Measurements from ENCODE around the gene API5. TPM values are rescaled to one million over a fixed set of nuclear protein-coding genes. Genes with fewer than 3 reads are reported as not detected.

API5 gene
- total and polyA plus RNA-seq, 10 of the 15 experiments (the other 5 are each of a cell fraction or from before 2014, with no cell fraction given): 52.0 to 193 (median 106) TPM

DNA sequence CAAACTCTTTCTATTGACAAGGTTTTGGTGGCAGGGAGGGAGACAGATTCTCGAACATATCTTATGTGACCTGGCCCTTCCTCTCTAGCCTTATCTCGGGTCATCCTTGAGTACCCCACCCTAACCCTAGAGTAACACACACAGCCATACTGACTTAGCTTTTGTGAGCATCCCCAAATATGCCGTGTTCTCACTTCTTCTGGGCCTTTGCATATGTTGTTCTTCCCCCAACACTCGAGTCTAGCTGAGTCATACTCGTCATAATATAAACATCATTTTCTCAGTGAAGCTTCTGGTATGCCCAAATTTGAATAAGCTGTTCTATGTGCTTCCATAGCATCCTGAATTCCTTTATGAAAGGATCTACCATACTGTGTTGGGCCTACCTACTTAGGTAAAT is 54.9 kb downstream of the API5 start:
- Histone ChIP-seq H3K9me3 (replicated peaks; ENCODE audit: control insufficient read depth, insufficient read depth, low read length) (no peaks in the 10 kb centered on the region), H3K27me3 (replicated peaks in 1 of 2; ENCODE audit: control insufficient read depth in 2 of 2, insufficient read depth in 2 of 2, low read length in 1 of 2) (no peaks in the 10 kb centered on the region), H3K4me2 (ENCODE audit: control insufficient read depth, insufficient read depth) (peak overlapping the region; percentile 70; the same call in 1 of the 2 replicates), H2AFZ (ENCODE audit: control insufficient read depth, low read depth, low read length) (no peak overlapping the region), H3K4me3 (no peak overlapping the region), H3K9ac (ENCODE audit: control insufficient read depth, insufficient read depth, low read length) (no peak overlapping the region), H3K4me1 (ENCODE audit: control insufficient read depth, insufficient read depth, low read length) (peaks cover 20% of the 10 kb centered on the region), H3K36me3 (ENCODE audit: control insufficient read depth in 2 of 2, insufficient read depth in 2 of 2, low read length in 1 of 2) (peaks cover 0 to 4% of the 10 kb centered on the region in 2 experiments; a peak in 3 of 4 replicates), H3K79me2 (ENCODE audit: control insufficient read depth, insufficient read depth, low read length) (peaks cover 77% of the 10 kb centered on the region), H3K27ac (ENCODE audit: control insufficient read depth, insufficient read depth) (peak overlapping the region; percentile 66; the same call in 1 of the 2 replicates), H4K20me1 (ENCODE audit: control insufficient read depth, insufficient read depth) (0 out of 2 replicates have a peak, but pooled peaks cover 2% of the 10 kb centered on the region)
- DNase-seq (ENCODE audit: low read depth, low spot score) (no peak), ATAC-seq (peak; percentile 44), FAIRE-seq (no peak)
- POLR2A ChIA-PET: interaction anchor here (0.6 to 0.9 kb wide), 2 partner anchors 38 to 55 kb away, joined by 3 read pairs; no protein-coding TSS in a partner anchor
- intact Hi-C loops (cut with micrococcal nuclease; ENCODE audit: unreplicated experiment): no loop called here
- BruUV-seq (replicated peaks): no TSS peak
- TF ChIP-seq JUNB (IDR thresholded peaks at IDR 0.05) (0 out of 2 replicates have a peak, but pooled peaks have one; percentile 6), HDAC6 (IDR thresholded peaks at IDR 0.05; ENCODE audit: unreplicated experiment) (no peak)
- in situ Hi-C loops (cut with MboI): loop anchor here (10.0 to 25.0 kb wide), 2 partner anchors 318 to 1221 kb away; partner anchors contain the start of gene HSD17B12
- 42% methylated on average over 5 of the region's 5 CpGs for WGBS (ENCODE audit: insufficient coverage, insufficient replicate concordance, low lambda C conversion rate, missing lambda C conversion rate)
- CTCF ChIA-PET: interaction anchor here (0.6 to 2.0 kb wide), 4 partner anchors 9 to 1469 kb away, joined by 3 to 6 read pairs (median 4); partner anchors contain the start of gene API5
- RAD21 ChIA-PET (ENCODE audit: unreplicated experiment): interaction anchor here (0.5 kb wide), 1 partner anchor 13 kb away, joined by 3 read pairs; no protein-coding TSS in a partner anchor
- SMC1A ChIA-PET (ENCODE audit: uncharacterized antibody, unreplicated experiment): interaction anchor here (0.7 to 1.6 kb wide), 4 partner anchors 8 to 53 kb away, joined by 3 to 8 read pairs (median 3); partner anchors contain the start of gene TTC17

GRCh38 chr11:43367382-43368178 is 55.8 kb downstream of the API5 start:
- POLR2A ChIA-PET: interaction anchor here (0.6 to 2.0 kb wide), 4 partner anchors 9 to 485 kb away, joined by 3 to 19 read pairs (median 3); partner anchors contain the start of gene TTC17
- intact Hi-C loops (cut with micrococcal nuclease; ENCODE audit: unreplicated experiment): no loop called here
- Histone ChIP-seq H3K4me1 (ENCODE audit: control insufficient read depth, insufficient read depth, low read length) (peaks cover 20% of the 10 kb centered on the region), H3K27ac (ENCODE audit: control insufficient read depth, insufficient read depth) (peak overlapping the region; percentile 66), H3K4me2 (ENCODE audit: control insufficient read depth, insufficient read depth) (peak overlapping the region; percentile 32; the same call in 1 of the 2 replicates), H3K9me3 (replicated peaks; ENCODE audit: control insufficient read depth, insufficient read depth, low read length) (no peaks in the 10 kb centered on the region), H3K9ac (ENCODE audit: control insufficient read depth, insufficient read depth, low read length) (no peak overlapping the region), H3K4me3 (no peak overlapping the region), H2AFZ (ENCODE audit: control insufficient read depth, low read depth, low read length) (no peak overlapping the region), H4K20me1 (ENCODE audit: control insufficient read depth, insufficient read depth) (0 out of 2 replicates have a peak, but pooled peaks cover 2% of the 10 kb centered on the region), H3K27me3 (replicated peaks in 1 of 2; ENCODE audit: control insufficient read depth in 2 of 2, insufficient read depth in 2 of 2, low read length in 1 of 2) (no peaks in the 10 kb centered on the region), H3K36me3 (ENCODE audit: control insufficient read depth in 2 of 2, insufficient read depth in 2 of 2, low read length in 1 of 2) (peaks cover 0 to 4% of the 10 kb centered on the region in 2 experiments; a peak in 3 of 4 replicates), H3K79me2 (ENCODE audit: control insufficient read depth, insufficient read depth, low read length) (peaks cover 69% of the 10 kb centered on the region)
- DNase-seq (ENCODE audit: low read depth, low spot score) (peak; percentile 20), ATAC-seq (peak; percentile 74), FAIRE-seq (no peak)
- 17% methylated on average over 7 of the region's 7 CpGs for WGBS (ENCODE audit: insufficient coverage, insufficient replicate concordance, low lambda C conversion rate, missing lambda C conversion rate)
- SMC1A ChIA-PET (ENCODE audit: uncharacterized antibody, unreplicated experiment): interaction anchor here (1.1 to 1.6 kb wide), 4 partner anchors 8 to 54 kb away, joined by 3 to 8 read pairs (median 3); partner anchors contain the start of gene TTC17
- no TSS peak for BruUV-seq (replicated peaks)
- RAD21 ChIA-PET (ENCODE audit: unreplicated experiment): interaction anchor here (0.6 to 1.2 kb wide), 2 partner anchors 9 to 56 kb away, joined by 3 to 4 read pairs; partner anchors contain the start of genes API5 and TTC17
- CTCF ChIA-PET: interaction anchor here (0.6 to 1.5 kb wide), 4 partner anchors 9 to 55 kb away, joined by 3 to 6 read pairs (median 4); partner anchors contain the start of genes API5 and TTC17
- in situ Hi-C loops (cut with MboI): loop anchor here (10.0 to 25.0 kb wide), 2 partner anchors 317 to 1220 kb away; partner anchors contain the start of gene HSD17B12
- TF ChIP-seq, protein P1, sequence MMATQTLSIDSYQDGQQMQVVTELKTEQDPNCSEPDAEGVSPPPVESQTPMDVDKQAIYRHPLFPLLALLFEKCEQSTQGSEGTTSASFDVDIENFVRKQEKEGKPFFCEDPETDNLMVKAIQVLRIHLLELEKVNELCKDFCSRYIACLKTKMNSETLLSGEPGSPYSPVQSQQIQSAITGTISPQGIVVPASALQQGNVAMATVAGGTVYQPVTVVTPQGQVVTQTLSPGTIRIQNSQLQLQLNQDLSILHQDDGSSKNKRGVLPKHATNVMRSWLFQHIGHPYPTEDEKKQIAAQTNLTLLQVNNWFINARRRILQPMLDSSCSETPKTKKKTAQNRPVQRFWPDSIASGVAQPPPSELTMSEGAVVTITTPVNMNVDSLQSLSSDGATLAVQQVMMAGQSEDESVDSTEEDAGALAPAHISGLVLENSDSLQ (IDR thresholded peaks at IDR 0.05): no peak
- peak; percentile 95 for TF ChIP-seq IRF4 (IDR thresholded peaks at IDR 0.05; ENCODE audit: low read depth, low read length)
- no peak for TF ChIP-seq POLR2AphosphoS2 (IDR thresholded peaks at IDR 0.05; ENCODE audit: low read depth, low read length)
- peak; percentile 15 for TF ChIP-seq RELA (IDR thresholded peaks at IDR 0.05; ENCODE audit: borderline replicate concordance, partially characterized antibody)
- TF ChIP-seq, protein P2, sequence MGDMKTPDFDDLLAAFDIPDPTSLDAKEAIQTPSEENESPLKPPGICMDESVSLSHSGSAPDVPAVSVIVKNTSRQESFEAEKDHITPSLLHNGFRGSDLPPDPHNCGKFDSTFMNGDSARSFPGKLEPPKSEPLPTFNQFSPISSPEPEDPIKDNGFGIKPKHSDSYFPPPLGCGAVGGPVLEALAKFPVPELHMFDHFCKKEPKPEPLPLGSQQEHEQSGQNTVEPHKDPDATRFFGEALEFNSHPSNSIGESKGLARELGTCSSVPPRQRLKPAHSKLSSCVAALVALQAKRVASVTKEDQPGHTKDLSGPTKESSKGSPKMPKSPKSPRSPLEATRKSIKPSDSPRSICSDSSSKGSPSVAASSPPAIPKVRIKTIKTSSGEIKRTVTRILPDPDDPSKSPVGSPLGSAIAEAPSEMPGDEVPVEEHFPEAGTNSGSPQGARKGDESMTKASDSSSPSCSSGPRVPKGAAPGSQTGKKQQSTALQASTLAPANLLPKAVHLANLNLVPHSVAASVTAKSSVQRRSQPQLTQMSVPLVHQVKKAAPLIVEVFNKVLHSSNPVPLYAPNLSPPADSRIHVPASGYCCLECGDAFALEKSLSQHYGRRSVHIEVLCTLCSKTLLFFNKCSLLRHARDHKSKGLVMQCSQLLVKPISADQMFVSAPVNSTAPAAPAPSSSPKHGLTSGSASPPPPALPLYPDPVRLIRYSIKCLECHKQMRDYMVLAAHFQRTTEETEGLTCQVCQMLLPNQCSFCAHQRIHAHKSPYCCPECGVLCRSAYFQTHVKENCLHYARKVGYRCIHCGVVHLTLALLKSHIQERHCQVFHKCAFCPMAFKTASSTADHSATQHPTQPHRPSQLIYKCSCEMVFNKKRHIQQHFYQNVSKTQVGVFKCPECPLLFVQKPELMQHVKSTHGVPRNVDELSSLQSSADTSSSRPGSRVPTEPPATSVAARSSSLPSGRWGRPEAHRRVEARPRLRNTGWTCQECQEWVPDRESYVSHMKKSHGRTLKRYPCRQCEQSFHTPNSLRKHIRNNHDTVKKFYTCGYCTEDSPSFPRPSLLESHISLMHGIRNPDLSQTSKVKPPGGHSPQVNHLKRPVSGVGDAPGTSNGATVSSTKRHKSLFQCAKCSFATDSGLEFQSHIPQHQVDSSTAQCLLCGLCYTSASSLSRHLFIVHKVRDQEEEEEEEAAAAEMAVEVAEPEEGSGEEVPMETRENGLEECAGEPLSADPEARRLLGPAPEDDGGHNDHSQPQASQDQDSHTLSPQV (IDR thresholded peaks at IDR 0.05): no peak
- peak; percentile 91 for TF ChIP-seq SPI1 (IDR thresholded peaks at IDR 0.05; ENCODE audit: borderline replicate concordance, insufficient read depth, low read depth, low read length)
- TF ChIP-seq HDAC6 (IDR thresholded peaks at IDR 0.05; ENCODE audit: unreplicated experiment): no peak
